Stimulated activated CD4-positive, alpha-beta T cell treated with anti-CD3 and anti-CD28 coated beads, Interleukin-12 subunit alpha, Interleukin-12 subunit beta, amount 100 ng/mL, for 24 hours (primary cell): ENCODE measurements around the gene GALNT4.

Source experiments
- DNase-seq, 2 experiments: peaks; one replicate each; pipeline ENCODE4 v3.0.0-alpha.2; 2020; ENCODE audit warnings: low read depth in 2 of 2

The GALNT4 gene

GRCh38 chr12:89524541-89525304 lies at the start of gene GALNT4:
Gene GALNT4 (minus strand): TSS chr12:89524796. CDS start chr12:89524549, 247 bp downstream.
- DNase-seq: peak; percentile 50 to 66

GRCh38 chr12:89573051-89573810 lies 48.6 kb upstream of the GALNT4 start:
- DNase-seq: no peak

- no peak for DNase-seq
These were observed 47.0 kb upstream of the GALNT4 start for GRCh38 chr12:89571491-89572195.

GRCh38 chr12:89568484-89568883 lies 43.9 kb upstream of the GALNT4 start:
- no peak for DNase-seq

- no peak for DNase-seq
These were observed 43.2 kb upstream of the GALNT4 start for GRCh38 chr12:89567691-89568239.

- DNase-seq: no peak
These were observed 42.0 kb upstream of the GALNT4 start for GRCh38 chr12:89566615-89567014.

GRCh38 chr12:89565002-89565401 lies 40.4 kb upstream of the GALNT4 start:
- no peak for DNase-seq

- no peak for DNase-seq
These were observed 35.2 kb upstream of the GALNT4 start for GRCh38 chr12:89559753-89560152.

- no peak for DNase-seq
These were observed 32.4 kb upstream of the GALNT4 start for GRCh38 chr12:89556976-89557375.

- no peak for DNase-seq
These were observed 27.8 kb upstream of the GALNT4 start for GRCh38 chr12:89552376-89552775.

- DNase-seq: no peak
These were observed 27.2 kb upstream of the GALNT4 start for GRCh38 chr12:89551747-89552146.

GRCh38 chr12:89547101-89547500 lies 22.5 kb upstream of the GALNT4 start:
- DNase-seq: no peak

- no peak for DNase-seq
These were observed 21.6 kb upstream of the GALNT4 start for GRCh38 chr12:89546151-89546550.

- no peak for DNase-seq
These were observed 20.1 kb upstream of the GALNT4 start for GRCh38 chr12:89544681-89545184.

- DNase-seq: no peak
These were observed 19.4 kb upstream of the GALNT4 start for GRCh38 chr12:89544022-89544421.

- DNase-seq: peak; percentile 33 to 44
These were observed 18.5 kb upstream of the GALNT4 start for GRCh38 chr12:89542912-89543592.

GRCh38 chr12:89542236-89542635 lies 17.6 kb upstream of the GALNT4 start:
- DNase-seq: no peak

- DNase-seq: no peak
These were observed 16.0 kb upstream of the GALNT4 start for GRCh38 chr12:89540586-89540985.

- no peak for DNase-seq
These were observed 15.0 kb upstream of the GALNT4 start for GRCh38 chr12:89539426-89540223.

GRCh38 chr12:89538897-89539296 lies 14.3 kb upstream of the GALNT4 start:
- DNase-seq: no peak

GRCh38 chr12:89537389-89537788 lies 12.8 kb upstream of the GALNT4 start:
- no peak for DNase-seq
